ENCODE results near the gene TANC2. TPM values are rescaled to one million over a fixed set of nuclear protein-coding genes. Genes with fewer than 3 reads are reported as not detected.

Gene TANC2
- total RNA-seq, 1 experiment from 2014 or later, result 18.6 TPM

GRCh38 chr17:62971853-62972252, 5.8 kb downstream of the TANC2 start:
- no peak for DNase-seq (ENCODE audit: low spot score)
- CTCF ChIA-PET, result no interaction called here
- no peak for TF ChIP-seq ZNF423 (CRISPR knock-in tag; IDR thresholded peaks at IDR 0.05)
- no peak for TF ChIP-seq PRRX2 (CRISPR knock-in tag; IDR thresholded peaks at IDR 0.05)
- TF ChIP-seq ATF3 (CRISPR knock-in tag; conservative IDR thresholded peaks at IDR 0.05), result no peak
- no peak for TF ChIP-seq PREB (CRISPR knock-in tag; IDR thresholded peaks at IDR 0.05; ENCODE audit: borderline replicate concordance)
- TF ChIP-seq AFF4 (CRISPR knock-in tag; IDR thresholded peaks at IDR 0.05; ENCODE audit: borderline replicate concordance), result no peak
- H3K9me3 Mint-ChIP-seq, result peaks cover 22% of the 10 kb centered on the region
- POLR2A ChIA-PET, result no interaction called here
- H3K36me3 Mint-ChIP-seq, result peaks cover 18% of the 10 kb centered on the region
- peaks cover 31% of the 10 kb centered on the region for H3K4me1 Mint-ChIP-seq
- H3K4me3 Mint-ChIP-seq, result no peak overlapping the region
- H3K27ac Mint-ChIP-seq, result no peak overlapping the region
- peaks cover 12% of the 10 kb centered on the region for H3K27me3 Mint-ChIP-seq (ENCODE audit: low read depth)
- ATAC-seq, result no peak

- H3K27ac Mint-ChIP-seq, result no peak overlapping the region
- DNase-seq (ENCODE audit: low spot score), result no peak
- no peaks in the 10 kb centered on the region for H3K27me3 Mint-ChIP-seq (ENCODE audit: low read depth)
- POLR2A ChIA-PET, result no interaction called here
- peaks cover 9% of the 10 kb centered on the region for H3K4me1 Mint-ChIP-seq
- TF ChIP-seq USF2 (CRISPR knock-in tag; IDR thresholded peaks at IDR 0.05) (no peak), SMAD3 (CRISPR knock-in tag; IDR thresholded peaks at IDR 0.05; ENCODE audit: borderline replicate concordance) (no peak), CREB1 (CRISPR knock-in tag; IDR thresholded peaks at IDR 0.05) (no peak), GRHL2 (CRISPR knock-in tag; IDR thresholded peaks at IDR 0.05; ENCODE audit: insufficient replicate concordance, severe bottlenecking) (no peak), TEAD1 (CRISPR knock-in tag; IDR thresholded peaks at IDR 0.05) (no peak), ZMAT4 (CRISPR knock-in tag; IDR thresholded peaks at IDR 0.05) (no peak), OVOL2 (CRISPR knock-in tag; IDR thresholded peaks at IDR 0.05; ENCODE audit: borderline replicate concordance) (no peak), FOXP4 (CRISPR knock-in tag; IDR thresholded peaks at IDR 0.05) (no peak), MYBL2 (CRISPR knock-in tag; IDR thresholded peaks at IDR 0.05) (no peak), ZNF671 (CRISPR knock-in tag; IDR thresholded peaks at IDR 0.05) (no peak), ATF2 (CRISPR knock-in tag; IDR thresholded peaks at IDR 0.05; ENCODE audit: borderline replicate concordance, low read depth) (no peak), CBFB (CRISPR knock-in tag; IDR thresholded peaks at IDR 0.05; ENCODE audit: low read depth) (no peak), ZNF396 (CRISPR knock-in tag; IDR thresholded peaks at IDR 0.05; ENCODE audit: borderline replicate concordance) (no peak)
- H3K9me3 Mint-ChIP-seq, result peaks cover 31% of the 10 kb centered on the region
- peaks cover 21% of the 10 kb centered on the region for H3K36me3 Mint-ChIP-seq
- no peak for ATAC-seq
- CTCF ChIA-PET, result no interaction called here
- H3K4me3 Mint-ChIP-seq, result no peak overlapping the region
Observed at GRCh38 chr17:62974788-62975187, 8.8 kb downstream of the TANC2 start.
